Activated CD4-positive, alpha-beta T cell treated with anti-CD3 and anti-CD28 coated beads, Interleukin-10, Interleukin-2, amounts not matched to agents 100 ng/mL and 50 ng/mL, durations not matched to agents 16 hours and 8 hours (primary cell): Measurements from ENCODE around the gene PIM2.

Experiments used
- DNase-seq: peaks from one replicate; pipeline ENCODE4 v3.0.0-alpha.2; 2020

PIM2 gene

GRCh38 chrX:48918643-48919340, at the start of gene PIM2:
PIM2 (minus strand) TSS chrX:48919024; CDS start chrX:48918834, 190 bp downstream.
- DNase-seq: peak; percentile 96

- DNase-seq: no peak
Observed at GRCh38 chrX:48968377-48968776, 49.6 kb upstream of the PIM2 start.

GRCh38 chrX:48966796-48967579, 48.2 kb upstream of the PIM2 start:
- no peak for DNase-seq

GRCh38 chrX:48965959-48966358, 47.1 kb upstream of the PIM2 start:
- DNase-seq: no peak

- no peak for DNase-seq
Observed at GRCh38 chrX:48961585-48962091, 42.8 kb upstream of the PIM2 start.

GRCh38 chrX:48960291-48960690, 41.5 kb upstream of the PIM2 start:
- DNase-seq: no peak

- no peak for DNase-seq
Observed at GRCh38 chrX:48958635-48959094, 39.8 kb upstream of the PIM2 start.

- peak; percentile 96 for DNase-seq
Observed at GRCh38 chrX:48957827-48958634, 39.2 kb upstream of the PIM2 start.

- peak; percentile 78 for DNase-seq
Observed at GRCh38 chrX:48957477-48957826, 38.6 kb upstream of the PIM2 start, which contains the start of gene OTUD5. OTUD5 (minus strand) TSS chrX:48957607; CDS start chrX:48957570, 37 bp downstream.

GRCh38 chrX:48956728-48957414, 38.0 kb upstream of the PIM2 start:
- DNase-seq: peak; percentile 45

- no peak for DNase-seq
Observed at GRCh38 chrX:48948589-48948988, 29.8 kb upstream of the PIM2 start.

- DNase-seq: peak; percentile 65
Observed at GRCh38 chrX:48945517-48946348, 26.9 kb upstream of the PIM2 start.

GRCh38 chrX:48942895-48943294, 24.1 kb upstream of the PIM2 start:
- peak; percentile 57 for DNase-seq

GRCh38 chrX:48940404-48940955, 21.7 kb upstream of the PIM2 start:
- peak; percentile 71 for DNase-seq

GRCh38 chrX:48939524-48940228, 20.9 kb upstream of the PIM2 start:
- DNase-seq: peak; percentile 48

GRCh38 chrX:48938721-48939425, 20.0 kb upstream of the PIM2 start:
- peak; percentile 93 for DNase-seq

- peak; percentile 96 for DNase-seq
Observed at GRCh38 chrX:48937054-48937907, 18.5 kb upstream of the PIM2 start.

- peak; percentile 30 for DNase-seq
Observed at GRCh38 chrX:48936429-48937053, 17.7 kb upstream of the PIM2 start.
